ENCODE data around the gene GLYATL1. TPM values are rescaled to one million over a fixed set of nuclear protein-coding genes. Genes with fewer than 3 reads are reported as not detected.

Gene GLYATL1
- total RNA-seq = 0.79 TPM
- polyA plus RNA-seq = 0.41 TPM

- WGBS = 81% methylated on average over 4 of the region's 4 CpGs
- no peak within 1 kb of the TSS for H3K27ac ChIP-seq (ENCODE audit: low read depth)
Observed at GRCh38 chr11:58939277-58939676, at the start of gene GLYATL1. GLYATL1 (plus strand) TSS chr11:58939488; CDS start chr11:58947088, 7,600 bp downstream.

GRCh38 chr11:58893899-58894298 is 45.4 kb upstream of the GLYATL1 start:
- WGBS = 77% methylated on average over 2 of the region's 2 CpGs
- Histone ChIP-seq H3K4me1 (ENCODE audit: insufficient read depth) (no peaks in the 10 kb centered on the region), H3K36me3 (ENCODE audit: insufficient read depth) (no peaks in the 10 kb centered on the region), H3K27ac (ENCODE audit: low read depth) (no peak overlapping the region), H3K4me3 (ENCODE audit: low read depth, low read length) (no peak overlapping the region)
- no peak for DNase-seq (ENCODE audit: extremely low spot score)

More at GRCh38 chr11:58939277-58939676, at the start of gene GLYATL1:
- Histone ChIP-seq H3K4me3 (ENCODE audit: low read depth, low read length) (no peak within 1 kb of the TSS), H3K4me1 (ENCODE audit: insufficient read depth) (no peaks in the 10 kb centered on the region), H3K36me3 (ENCODE audit: insufficient read depth) (no peaks in the 10 kb centered on the region)
- DNase-seq (ENCODE audit: extremely low spot score) = no peak

- Histone ChIP-seq H3K27ac (ENCODE audit: low read depth) (no peak overlapping the region), H3K4me3 (ENCODE audit: low read depth, low read length) (no peak overlapping the region), H3K4me1 (ENCODE audit: insufficient read depth) (no peaks in the 10 kb centered on the region), H3K36me3 (ENCODE audit: insufficient read depth) (no peaks in the 10 kb centered on the region)
- WGBS = 82% methylated on average over 1 of the region's 1 CpG
- DNase-seq (ENCODE audit: extremely low spot score) = no peak
Observed at GRCh38 chr11:58898106-58898505, 41.2 kb upstream of the GLYATL1 start.

GRCh38 chr11:58900479-58901420 is 38.5 kb upstream of the GLYATL1 start:
- no peak overlapping the region for H3K27ac ChIP-seq (ENCODE audit: low read depth)
- H3K36me3 ChIP-seq (ENCODE audit: insufficient read depth) = no peaks in the 10 kb centered on the region
- WGBS = 38% methylated on average over 36 of the region's 36 CpGs
- H3K4me3 ChIP-seq (ENCODE audit: low read depth, low read length) = no peak overlapping the region
- peak; percentile 74 for DNase-seq (ENCODE audit: extremely low spot score)
- H3K4me1 ChIP-seq (ENCODE audit: insufficient read depth) = no peaks in the 10 kb centered on the region

- Histone ChIP-seq H3K4me3 (ENCODE audit: low read depth, low read length) (no peak overlapping the region), H3K36me3 (ENCODE audit: insufficient read depth) (no peaks in the 10 kb centered on the region), H3K27ac (ENCODE audit: low read depth) (no peak overlapping the region), H3K4me1 (ENCODE audit: insufficient read depth) (no peaks in the 10 kb centered on the region)
- no peak for DNase-seq (ENCODE audit: extremely low spot score)
- WGBS = 89% methylated on average over 1 of the region's 1 CpG
Observed at GRCh38 chr11:58902881-58903280, 36.4 kb upstream of the GLYATL1 start.

GRCh38 chr11:58905011-58905720 is 34.1 kb upstream of the GLYATL1 start:
- H3K4me3 ChIP-seq (ENCODE audit: low read depth, low read length) = peak overlapping the region; percentile 8
- no peak for DNase-seq (ENCODE audit: extremely low spot score)

GRCh38 chr11:58905721-58906547 is 33.4 kb upstream of the GLYATL1 start:
- H3K4me1 ChIP-seq (ENCODE audit: insufficient read depth) = no peaks in the 10 kb centered on the region
- H3K4me3 ChIP-seq (ENCODE audit: low read depth, low read length) = peak overlapping the region; percentile 8
- 7% methylated on average over 33 of the region's 33 CpGs for whole genome bisulfite sequencing
- no peak overlapping the region for H3K27ac ChIP-seq (ENCODE audit: low read depth)
- DNase-seq (ENCODE audit: extremely low spot score) = peak; percentile 69
- no peaks in the 10 kb centered on the region for H3K36me3 ChIP-seq (ENCODE audit: insufficient read depth)

More at GRCh38 chr11:58905011-58905720, 34.1 kb upstream of the GLYATL1 start:
- Histone ChIP-seq H3K36me3 (ENCODE audit: insufficient read depth) (no peaks in the 10 kb centered on the region), H3K27ac (ENCODE audit: low read depth) (no peak overlapping the region), H3K4me1 (ENCODE audit: insufficient read depth) (no peaks in the 10 kb centered on the region)
- 3% methylated on average over 41 of the region's 41 CpGs for WGBS

- Histone ChIP-seq H3K27ac (ENCODE audit: low read depth) (no peak overlapping the region), H3K4me3 (ENCODE audit: low read depth, low read length) (no peak overlapping the region), H3K4me1 (ENCODE audit: insufficient read depth) (no peaks in the 10 kb centered on the region), H3K36me3 (ENCODE audit: insufficient read depth) (no peaks in the 10 kb centered on the region)
- WGBS = 87% methylated on average over 3 of the region's 3 CpGs
- no peak for DNase-seq (ENCODE audit: extremely low spot score)
Observed at GRCh38 chr11:58907780-58908179, 31.5 kb upstream of the GLYATL1 start.

GRCh38 chr11:58912124-58912523 is 27.2 kb upstream of the GLYATL1 start:
- no peak for DNase-seq (ENCODE audit: extremely low spot score)
- H3K27ac ChIP-seq (ENCODE audit: low read depth) = no peak overlapping the region
- H3K4me1 ChIP-seq (ENCODE audit: insufficient read depth) = no peaks in the 10 kb centered on the region
- no peaks in the 10 kb centered on the region for H3K36me3 ChIP-seq (ENCODE audit: insufficient read depth)
- no peak overlapping the region for H3K4me3 ChIP-seq (ENCODE audit: low read depth, low read length)

GRCh38 chr11:58913685-58914084 is 25.6 kb upstream of the GLYATL1 start:
- Histone ChIP-seq H3K36me3 (ENCODE audit: insufficient read depth) (no peaks in the 10 kb centered on the region), H3K4me1 (ENCODE audit: insufficient read depth) (no peaks in the 10 kb centered on the region), H3K27ac (ENCODE audit: low read depth) (no peak overlapping the region), H3K4me3 (ENCODE audit: low read depth, low read length) (no peak overlapping the region)
- DNase-seq (ENCODE audit: extremely low spot score) = no peak

GRCh38 chr11:58914821-58915543 is 24.3 kb upstream of the GLYATL1 start:
- no peaks in the 10 kb centered on the region for H3K36me3 ChIP-seq (ENCODE audit: insufficient read depth)
- DNase-seq (ENCODE audit: extremely low spot score) = no peak
- 97% methylated on average over 2 of the region's 2 CpGs for WGBS
- no peak overlapping the region for H3K27ac ChIP-seq (ENCODE audit: low read depth)
- no peak overlapping the region for H3K4me3 ChIP-seq (ENCODE audit: low read depth, low read length)
- no peaks in the 10 kb centered on the region for H3K4me1 ChIP-seq (ENCODE audit: insufficient read depth)

GRCh38 chr11:58916637-58917036 is 22.7 kb upstream of the GLYATL1 start:
- H3K36me3 ChIP-seq (ENCODE audit: insufficient read depth) = no peaks in the 10 kb centered on the region
- no peak overlapping the region for H3K27ac ChIP-seq (ENCODE audit: low read depth)
- H3K4me1 ChIP-seq (ENCODE audit: insufficient read depth) = no peaks in the 10 kb centered on the region
- no peak overlapping the region for H3K4me3 ChIP-seq (ENCODE audit: low read depth, low read length)
- WGBS = 91% methylated on average over 2 of the region's 2 CpGs
- no peak for DNase-seq (ENCODE audit: extremely low spot score)
